SU-DHL-6 (cell line): ENCODE measurements around the gene KLHL18.

Source experiments
- CTCF ChIP-seq: fragments of 200-600 bp; sonication (generic); IDR thresholded peaks from one replicate; pipeline ENCODE4 v1.5.1; 2017; ENCODE audit warnings: antibody characterized with exemption, mild to moderate bottlenecking, low read length, moderate library complexity; ENCODE audit not compliant: insufficient read depth, poor library complexity, severe bottlenecking
- EZH2phosphoT487 ChIP-seq: fragments of 200-600 bp; sonication (generic), shearing (Covaris generic); conservative IDR thresholded peaks from 2 replicates; pipeline ENCODE4 v1.6.1; 2018; ENCODE audit warnings: mild to moderate bottlenecking, antibody characterized with exemption, low read length, moderate library complexity, mixed read lengths

- TF ChIP-seq CTCF: no peak
- TF ChIP-seq EZH2phosphoT487: no peak
These were observed 97.4 kb downstream of the KLHL18 start for GRCh38 chr3:47380026-47380600.
